HG02852 (cell line): Measurements from ENCODE around the gene COL4A6.

Source experiments
- ATAC-seq: cut with Tn5 transposase; IDR thresholded peaks from one replicate; pipeline ENCODE4 v1.9.1; 2021; ENCODE audit warnings: mild to moderate bottlenecking, moderate library complexity; ENCODE audit not compliant: unreplicated experiment

Gene COL4A6

DNA sequence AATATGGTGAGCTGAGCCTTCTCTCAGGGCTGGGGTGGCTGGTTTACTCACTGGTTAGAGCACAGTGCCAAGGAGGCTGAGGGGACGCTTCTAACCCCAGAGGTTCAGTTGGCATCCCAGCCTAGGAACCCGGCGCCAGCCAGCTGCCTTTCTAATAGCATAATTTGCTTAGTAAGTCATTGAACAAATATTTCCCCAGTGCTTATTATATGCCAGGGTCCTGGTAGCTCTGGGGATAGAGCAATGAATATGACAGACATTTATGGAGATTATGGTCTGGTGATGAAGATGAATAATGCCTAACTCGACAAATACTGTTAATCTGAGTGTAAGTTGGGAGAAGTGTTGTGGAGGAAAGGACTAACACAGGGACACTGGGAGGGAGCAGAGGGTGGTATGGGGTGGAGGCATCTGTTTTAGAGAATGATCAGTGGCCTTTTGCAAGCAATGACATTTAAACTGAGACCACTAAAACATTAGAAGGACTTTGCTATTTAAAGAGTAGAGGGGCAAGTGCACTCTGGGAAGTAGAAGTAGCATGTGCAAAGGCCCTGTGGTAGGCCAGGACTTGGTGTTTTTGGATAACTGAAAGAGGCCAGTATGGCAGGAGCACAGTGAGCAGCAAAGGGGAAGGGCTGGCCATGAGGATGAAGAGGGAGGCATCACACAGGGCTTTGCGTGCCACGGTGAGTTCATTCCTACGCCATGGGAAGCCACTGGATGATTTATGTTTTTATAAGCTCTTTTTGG is 274.7 kb downstream of the COL4A6 start:
- no peak for ATAC-seq

DNA sequence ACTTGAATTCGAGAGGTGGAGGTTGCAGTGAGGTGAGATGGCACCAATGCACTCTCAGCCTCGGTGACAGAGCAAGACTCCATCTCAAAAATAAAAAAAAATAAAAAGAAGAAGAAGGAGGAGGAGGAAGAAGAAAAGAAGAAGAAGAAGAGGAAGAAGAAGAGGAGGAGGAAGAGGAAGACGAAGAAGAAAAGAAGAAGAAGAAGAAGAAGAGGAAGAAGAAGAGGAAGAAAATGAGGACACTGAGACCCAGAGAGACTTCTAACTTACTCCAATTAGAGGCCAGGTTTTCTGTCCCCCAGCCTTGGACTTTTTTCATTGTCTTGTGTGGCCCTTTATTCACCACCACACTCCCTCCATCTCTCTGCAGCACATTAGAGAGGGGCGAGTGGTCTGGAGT is 276.0 kb downstream of the COL4A6 start:
- no peak for ATAC-seq

DNA sequence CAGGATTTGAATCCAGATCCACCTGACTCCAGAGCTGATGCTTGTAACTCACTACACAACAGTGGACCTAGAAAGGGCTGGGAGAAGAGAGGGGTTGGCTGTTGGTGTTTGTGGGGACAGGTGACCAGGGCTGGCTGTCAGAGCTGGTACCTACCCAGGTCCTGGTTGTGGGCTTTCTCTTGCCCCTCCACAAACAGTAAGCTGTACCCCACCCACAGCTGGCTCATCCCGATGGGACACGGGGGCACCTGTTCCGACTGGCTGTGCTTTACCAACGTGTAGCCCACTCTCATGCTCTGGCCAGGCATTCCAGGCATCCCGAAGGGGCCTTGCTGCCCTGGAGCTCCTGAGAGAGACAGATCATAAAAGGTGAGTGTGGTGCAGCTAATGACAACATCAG is 277.9 kb downstream of the COL4A6 start:
- no peak for ATAC-seq

DNA sequence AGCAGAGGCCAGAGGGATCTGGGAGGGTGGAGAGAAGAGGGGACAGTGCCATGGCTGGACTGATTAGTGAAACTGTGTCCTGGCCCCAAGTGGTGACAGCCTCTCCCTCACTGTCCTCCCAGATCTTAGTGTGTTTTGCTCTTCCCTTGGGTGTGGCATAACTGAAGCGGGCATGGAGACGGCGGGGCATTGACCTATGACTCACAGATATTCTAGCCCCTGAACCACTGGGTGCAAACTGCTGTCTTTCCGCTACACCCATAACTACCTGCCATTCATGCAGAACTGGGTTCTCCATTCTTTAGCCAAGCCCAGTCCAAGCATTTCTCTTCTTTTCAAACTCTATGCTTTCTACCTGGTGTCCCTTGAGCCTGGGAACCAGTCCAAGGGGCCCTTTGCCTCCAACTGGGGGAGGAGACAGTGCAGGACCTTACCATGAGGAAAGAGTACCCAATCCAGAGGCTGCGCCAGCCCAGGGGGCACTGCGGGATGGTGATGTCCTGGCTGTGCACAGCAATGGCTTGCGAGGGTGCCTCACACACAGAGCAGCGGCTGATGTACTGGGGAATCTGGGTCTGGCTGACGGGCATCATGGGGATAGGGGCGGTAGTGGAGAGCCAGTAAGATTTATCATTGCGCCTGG is 279.1 kb downstream of the COL4A6 start:
- ATAC-seq, result no peak

DNA sequence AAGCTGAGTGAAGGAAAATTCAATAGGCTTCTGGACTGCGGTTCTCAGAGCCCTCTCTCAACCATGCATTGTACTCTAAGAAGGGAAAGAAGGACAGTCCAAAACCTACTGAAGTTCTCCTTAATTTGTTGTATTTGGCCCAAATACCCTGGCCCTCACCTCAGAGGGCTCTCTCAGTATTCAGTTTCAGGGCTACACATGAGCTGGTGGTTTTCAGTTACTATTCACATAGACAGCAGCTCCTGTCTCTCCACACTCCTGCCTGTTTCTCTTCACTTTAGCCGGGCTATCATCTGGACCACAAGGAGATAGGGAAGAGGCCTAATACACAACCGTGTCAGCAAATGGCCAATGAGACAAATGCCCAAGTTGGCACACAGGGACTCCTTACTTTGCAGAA is 280.6 kb downstream of the COL4A6 start:
- ATAC-seq, result no peak

DNA sequence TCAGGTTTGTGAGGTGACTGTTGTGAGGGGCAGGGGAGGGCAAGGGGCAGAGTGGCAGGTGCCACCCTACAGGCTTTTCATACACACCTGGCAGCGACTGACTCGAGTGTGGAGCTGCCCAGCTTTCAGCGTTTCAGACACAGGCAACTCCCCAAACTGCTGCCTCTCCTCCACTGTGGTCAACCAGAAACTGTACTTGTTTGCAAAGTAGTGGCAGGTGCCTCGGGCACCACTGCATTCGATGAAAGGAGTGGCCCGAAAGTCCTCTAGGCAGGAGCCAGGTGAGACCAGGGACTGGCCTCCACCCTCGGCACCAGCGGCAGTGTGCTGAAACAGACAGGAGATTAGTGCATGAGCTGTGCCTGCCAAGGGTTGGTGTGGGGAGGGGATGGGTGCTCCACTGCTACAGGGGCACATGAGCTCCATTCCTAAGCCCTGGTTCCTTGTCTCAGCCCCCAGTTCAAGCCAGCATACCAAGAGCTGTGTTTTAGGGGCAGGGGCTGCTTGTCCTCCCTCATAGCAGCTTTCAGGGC is 281.2 kb downstream of the COL4A6 start:
- ATAC-seq, result no peak

DNA sequence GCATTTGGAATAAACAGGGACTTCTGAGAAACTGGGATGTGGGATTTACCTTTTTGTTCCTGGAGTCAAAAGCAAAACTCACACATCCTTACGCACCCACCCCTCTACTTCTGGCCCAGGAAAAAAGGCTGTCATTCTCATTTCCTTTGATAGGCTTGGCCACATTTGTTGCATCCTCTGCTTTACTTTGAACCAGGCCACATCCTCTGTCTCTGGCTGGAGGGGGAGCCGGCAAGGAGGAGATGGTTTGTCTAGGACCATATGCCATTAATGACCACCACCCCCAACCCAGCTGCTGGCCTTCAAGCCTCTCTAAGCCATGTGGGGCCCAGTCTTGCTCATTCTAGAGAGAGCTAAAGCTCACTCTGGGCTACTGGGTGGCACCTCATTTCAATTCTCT is 282.1 kb downstream of the COL4A6 start:
- no peak for ATAC-seq

DNA sequence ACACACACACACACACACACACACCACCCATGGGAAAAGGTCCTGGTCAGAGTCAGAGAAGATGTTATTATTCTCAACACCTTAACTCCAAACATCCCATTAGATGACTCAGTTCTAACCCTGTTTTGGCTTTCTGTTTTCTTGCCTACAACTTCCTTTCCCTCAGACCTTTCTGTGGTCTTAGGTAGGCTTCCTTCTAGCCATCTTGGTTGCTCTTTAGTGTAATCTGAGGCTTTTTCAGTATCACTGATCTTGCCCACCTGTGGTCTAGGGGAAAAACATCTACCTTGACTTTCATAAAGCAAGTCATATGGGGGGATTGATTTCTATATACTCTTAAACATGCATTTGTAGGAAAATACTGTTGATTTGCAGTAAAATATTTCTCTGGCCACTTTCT is 289.7 kb downstream of the COL4A6 start:
- ATAC-seq, result peak; percentile 97

DNA sequence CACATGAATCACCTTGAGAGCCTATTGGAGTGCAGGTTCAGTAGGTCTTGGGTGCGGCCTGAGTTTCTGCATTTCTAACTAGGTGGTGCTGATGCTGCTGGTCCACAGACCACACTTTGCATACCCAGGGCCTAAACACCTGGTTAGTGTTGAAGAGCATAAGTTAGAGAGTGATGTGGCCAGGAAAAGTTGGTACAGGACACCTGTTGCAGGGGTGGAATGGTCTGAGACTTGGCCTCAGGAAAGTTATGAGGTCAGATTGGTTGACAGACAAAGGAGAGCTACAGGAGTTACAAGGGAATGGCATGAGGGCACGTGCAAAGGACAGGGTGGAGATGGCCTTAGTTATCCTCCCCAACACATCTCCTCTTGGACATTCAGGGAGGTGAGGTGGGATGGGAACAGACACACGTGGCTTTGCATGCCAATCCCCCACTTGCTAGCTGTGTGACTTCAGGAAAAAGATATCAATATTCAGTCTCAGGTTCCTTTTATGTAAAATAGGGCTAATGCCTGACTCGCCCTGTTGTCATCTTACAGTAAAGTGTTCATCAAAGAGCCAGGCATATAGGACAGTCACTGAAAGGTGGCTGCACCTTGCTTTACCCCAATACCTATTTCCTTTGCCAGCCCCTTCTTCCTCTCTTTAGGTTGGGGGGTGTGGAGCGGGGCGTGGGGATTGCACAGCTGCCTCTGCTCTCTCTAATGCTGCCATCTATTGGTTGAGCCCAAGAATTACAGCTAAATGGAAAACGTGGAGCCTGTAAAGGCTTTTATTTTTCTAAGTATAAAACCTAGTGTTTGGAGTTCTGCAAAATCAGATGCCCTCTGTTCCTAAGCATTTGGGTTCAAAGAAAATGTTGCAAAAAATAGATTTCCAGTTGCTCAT is 299.2 kb downstream of the COL4A6 start:
- no peak for ATAC-seq

DNA sequence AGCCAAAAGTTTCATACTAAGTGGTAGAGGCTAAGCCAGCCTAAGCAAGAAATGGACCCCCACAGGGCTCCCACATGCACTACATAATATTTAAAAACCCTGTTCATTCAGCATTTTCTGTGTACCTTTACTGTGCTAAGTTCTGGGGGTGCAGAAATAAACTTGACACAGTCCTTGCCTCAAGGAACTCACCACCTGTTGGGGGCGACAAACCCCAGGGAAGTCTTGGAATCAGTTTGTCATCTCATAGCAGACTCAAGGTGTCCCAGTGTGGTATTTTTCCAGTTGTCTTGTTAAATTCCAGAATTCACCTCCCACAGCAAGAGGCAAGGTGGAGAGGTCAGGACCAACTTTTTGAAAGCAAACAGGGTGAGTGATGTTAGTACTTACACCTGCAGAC is 303.5 kb downstream of the COL4A6 start:
- ATAC-seq, result no peak

DNA sequence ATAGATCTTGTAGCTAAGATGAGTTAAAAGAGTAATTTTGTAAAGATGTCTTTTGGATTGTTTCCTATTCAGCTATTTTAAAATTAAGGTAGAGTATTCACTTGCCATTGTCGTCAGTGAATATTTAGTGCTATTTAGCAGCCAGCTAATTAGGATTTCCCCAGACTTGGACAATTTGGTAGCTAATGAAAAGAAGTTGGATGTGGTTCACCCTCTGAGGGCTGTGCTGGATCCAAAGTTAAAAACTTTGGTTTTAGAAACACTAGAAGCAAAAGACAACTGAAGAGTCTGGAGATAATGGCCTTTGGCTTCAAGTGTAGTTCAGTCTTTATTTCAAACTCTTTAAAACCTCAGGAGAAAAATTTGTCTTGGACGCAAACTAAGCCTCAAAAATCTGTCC is 305.3 kb downstream of the COL4A6 start:
- no peak for ATAC-seq

DNA sequence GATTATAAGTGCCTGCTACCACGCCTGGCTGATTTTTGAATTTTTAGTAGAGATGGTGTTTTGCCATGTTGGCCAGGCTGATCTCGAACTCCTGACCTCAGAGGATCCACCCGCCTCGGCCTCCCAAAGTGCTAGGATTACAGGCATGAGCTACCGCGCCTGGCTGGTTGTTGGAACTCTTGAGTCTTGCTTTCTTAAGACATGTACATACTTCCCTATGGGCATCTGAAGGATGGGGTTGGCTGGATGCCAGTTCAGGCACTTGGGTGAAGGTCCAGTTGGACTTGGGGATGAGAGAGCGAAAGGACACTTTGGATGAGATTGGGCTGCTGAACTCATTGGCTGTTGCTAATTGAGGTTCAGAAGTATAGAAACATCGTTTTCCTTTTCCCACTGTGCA is 306.2 kb downstream of the COL4A6 start:
- no peak for ATAC-seq

DNA sequence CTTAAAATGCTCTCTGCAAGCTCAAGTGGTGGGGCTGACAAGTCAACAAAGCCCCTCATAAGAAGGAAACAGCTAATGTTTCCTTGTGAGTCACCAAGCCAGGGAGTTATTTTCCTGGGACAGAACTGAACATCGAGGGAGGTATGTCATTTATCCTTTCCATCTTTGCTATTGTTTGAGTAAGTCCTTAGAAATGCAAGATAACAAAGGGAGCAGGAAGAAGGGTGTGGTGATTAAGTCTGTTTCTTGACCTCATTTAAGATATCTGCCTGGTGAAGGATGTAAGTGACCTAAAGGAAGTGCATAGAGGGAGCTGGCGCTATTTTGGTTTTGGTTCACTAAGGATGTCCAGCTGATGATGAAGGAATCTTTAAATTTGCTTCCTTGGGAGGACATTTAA is 306.8 kb downstream of the COL4A6 start:
- ATAC-seq, result no peak

DNA sequence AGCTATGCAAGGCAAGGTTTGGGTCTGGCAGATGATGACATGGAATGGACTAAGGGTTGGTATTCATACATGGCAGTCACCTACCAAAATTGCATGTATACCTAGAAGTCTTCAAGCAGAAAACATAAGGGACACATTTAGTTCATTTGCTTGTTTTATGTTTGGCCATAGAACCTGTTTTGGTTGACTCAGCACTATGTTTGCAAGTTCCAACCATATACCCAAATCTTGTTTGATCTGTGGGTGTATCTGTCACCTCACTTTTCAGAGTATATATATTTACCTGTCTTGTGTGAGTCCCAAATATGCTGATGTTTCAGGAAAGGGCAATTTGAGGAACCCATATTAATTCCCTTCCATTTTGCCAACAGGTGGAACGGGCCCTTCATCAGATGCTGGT is 307.3 kb downstream of the COL4A6 start:
- ATAC-seq, result no peak

DNA sequence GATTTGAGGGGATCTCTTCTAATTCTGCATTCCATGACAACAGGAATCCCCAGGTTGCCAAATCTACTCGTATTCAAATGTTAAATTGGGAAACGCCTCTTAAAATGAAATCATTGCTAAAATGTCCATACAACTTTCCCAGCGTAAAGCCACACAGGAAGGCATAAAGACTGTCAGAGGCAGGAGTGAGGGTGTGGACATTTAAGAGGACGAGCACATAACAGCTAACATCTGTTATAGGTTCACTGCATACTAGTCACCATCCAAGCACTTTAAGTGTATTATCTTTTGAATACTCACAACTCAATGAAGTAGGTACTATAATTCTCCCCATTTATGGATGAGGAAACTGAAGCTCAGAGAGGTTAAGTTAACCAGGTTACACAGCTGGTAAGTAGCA is 311.1 kb downstream of the COL4A6 start:
- no peak for ATAC-seq

DNA sequence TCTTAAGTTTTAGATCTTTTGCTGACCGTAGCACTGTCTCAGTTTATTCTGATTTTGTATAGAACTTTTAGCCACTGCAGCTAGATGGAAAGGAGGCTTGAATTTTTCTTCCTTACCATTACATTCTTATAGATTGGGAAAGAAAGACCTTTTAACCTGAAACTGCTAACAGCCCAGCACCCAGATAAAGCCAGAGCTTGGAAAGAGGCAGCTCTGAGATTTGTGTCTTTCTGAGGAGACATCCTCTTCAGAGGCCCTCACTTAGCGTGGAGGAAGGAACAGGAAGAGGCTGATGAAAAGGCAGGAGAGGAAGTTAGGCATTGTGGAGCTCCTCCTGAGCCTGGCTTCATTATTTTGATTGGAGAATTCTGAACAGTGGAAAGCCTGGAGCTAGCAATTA is 311.6 kb downstream of the COL4A6 start:
- no peak for ATAC-seq

DNA sequence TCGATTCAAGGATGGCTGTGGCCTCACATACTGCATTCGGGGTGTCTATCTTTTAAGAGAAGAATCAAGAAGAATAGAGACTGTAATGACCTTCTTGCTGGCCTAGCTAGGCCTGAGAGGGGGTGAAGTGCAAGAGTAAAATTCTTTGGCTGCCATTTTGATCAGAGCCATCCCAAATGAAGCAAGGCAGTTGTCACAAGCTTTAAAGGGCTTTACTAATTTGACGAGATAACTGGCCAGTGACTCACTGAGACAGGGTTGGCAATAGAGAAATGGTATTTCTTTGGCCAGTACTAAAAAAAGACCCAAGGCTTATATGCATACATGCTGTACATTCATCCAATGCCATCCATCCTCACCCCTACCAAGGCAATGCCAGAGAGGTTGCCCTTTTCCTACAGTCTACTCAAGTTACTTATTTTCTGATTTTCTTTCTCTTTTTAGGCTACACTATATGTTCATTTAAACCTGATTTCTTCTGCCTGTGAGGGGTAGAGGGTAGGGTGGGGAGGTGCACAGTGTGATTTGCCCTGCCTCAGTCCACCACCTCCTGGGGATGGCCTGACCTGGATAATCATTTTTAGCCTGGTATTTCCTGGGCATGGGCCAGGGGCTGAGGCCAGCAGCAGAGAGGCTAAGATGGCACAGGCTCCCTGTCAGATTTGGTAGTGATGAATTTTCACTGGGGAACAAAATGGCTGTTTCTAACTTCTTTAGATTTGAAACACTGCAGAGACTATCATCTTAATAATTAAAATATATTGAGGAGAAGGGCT is 314.4 kb downstream of the COL4A6 start:
- ATAC-seq, result no peak

DNA sequence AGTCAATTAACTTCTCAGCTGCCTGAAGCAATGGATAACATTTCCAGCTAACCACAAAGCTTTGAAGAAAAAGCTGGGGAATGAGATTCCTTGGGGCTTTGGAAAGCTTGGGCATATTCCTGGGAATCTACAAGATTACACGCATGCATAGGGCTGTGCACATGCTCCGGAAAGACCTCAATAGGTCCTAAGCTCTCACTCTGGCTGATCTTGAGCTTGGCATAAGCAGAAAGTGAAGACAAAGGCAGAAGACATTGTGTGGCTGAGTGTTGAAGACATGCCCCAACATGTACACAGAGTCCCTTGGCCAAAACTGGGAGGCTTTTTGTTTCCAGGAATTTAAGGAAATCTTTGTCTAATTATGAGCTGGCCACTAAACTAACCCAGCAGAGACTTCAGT is 315.5 kb downstream of the COL4A6 start:
- ATAC-seq, result no peak

DNA sequence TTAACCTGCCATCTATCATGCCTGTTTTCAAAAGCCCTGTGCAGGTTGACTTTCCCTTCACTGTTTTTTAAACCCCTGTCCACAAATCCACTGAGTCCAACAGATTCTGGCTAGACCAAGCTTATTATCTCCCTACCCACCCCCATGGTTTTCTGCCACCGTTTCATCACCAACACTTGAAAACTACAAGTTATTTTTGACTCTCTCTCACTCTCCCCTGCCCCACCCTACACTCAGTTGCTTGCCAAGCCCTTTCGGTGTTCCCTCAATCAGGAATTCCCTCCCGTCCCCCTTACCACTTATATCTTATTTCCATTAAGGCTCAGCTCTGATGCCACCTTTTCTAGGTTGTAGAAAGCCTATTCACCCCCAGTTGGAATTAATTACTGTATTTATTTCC is 316.9 kb downstream of the COL4A6 start:
- no peak for ATAC-seq

DNA sequence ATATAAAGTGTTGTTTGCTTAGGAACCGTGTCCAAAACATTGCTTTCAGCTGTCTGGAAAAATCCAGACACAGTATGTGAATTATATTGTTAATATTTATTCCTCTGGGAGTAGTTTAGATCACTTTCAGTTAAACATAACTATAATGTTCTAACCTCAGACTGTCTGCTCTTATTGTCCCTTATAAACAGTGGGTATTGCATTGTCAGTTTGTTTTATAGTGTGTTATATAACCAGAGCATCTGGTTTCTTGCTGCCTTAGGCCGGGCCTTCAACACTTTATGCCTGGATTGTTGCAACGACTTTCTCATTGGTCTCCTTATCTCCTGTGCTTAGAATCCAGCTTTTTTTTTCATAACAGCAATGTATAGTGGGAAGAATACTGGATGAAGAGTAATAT is 320.2 kb downstream of the COL4A6 start:
- no peak for ATAC-seq

DNA sequence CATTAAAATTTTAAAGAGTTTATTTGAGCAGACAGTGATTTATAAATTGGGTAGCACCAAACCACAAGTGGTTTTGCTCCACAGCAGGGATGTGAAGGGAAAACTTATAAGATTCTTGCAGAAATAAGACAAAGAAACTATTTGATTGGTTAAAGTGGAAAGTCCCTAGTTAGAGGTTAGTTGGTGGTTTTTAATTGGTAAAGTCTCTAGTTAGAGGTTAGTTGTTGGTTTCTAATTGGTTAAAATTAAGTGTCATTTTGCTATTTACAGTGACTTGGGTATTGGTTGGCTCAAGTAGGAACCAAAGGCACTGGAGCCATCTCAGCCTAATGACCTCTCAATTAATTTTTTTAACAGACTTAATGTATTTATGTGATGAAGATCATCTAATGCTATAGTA is 323.7 kb downstream of the COL4A6 start:
- ATAC-seq, result no peak
